GM12878 (cell line): Measurements from ENCODE around the gene PDE6A.

ENCODE experiments used
- CHD2 ChIP-seq: IDR thresholded peaks from 2 replicates; pipeline ENCODE4 v1.6.1; 2011; ENCODE audit warnings: low read depth, low read length, improper control_type of control experiment, borderline replicate concordance
- SMAD1 ChIP-seq: fragments of 450-650 bp; IDR thresholded peaks from 2 replicates; pipeline ENCODE4 v1.6.1; 2018; ENCODE audit warnings: mild to moderate bottlenecking, low read depth; ENCODE audit not compliant: partially characterized antibody
- TAF1 ChIP-seq: IDR thresholded peaks from 2 replicates; pipeline ENCODE4 v1.6.1; 2011; ENCODE audit warnings: mild to moderate bottlenecking, low read depth, low read length, borderline replicate concordance
- TF ChIP-seq, protein P1 (sequence below): fragments of 450-650 bp; formaldehyde crosslinking; IDR thresholded peaks from 2 replicates; pipeline ENCODE4 v1.4.0; 2022; ENCODE audit warnings: mild to moderate bottlenecking, moderate library complexity
- TF ChIP-seq, protein P2 (sequence below), 3 experiments: IDR thresholded peaks in 2 of 3; conservative IDR thresholded peaks in 1 of 3; 2 replicates each; pipeline ENCODE4 v1.5.1; 2011; ENCODE audit warnings: low read depth in 3 of 3, low read length in 3 of 3, mild to moderate bottlenecking in 3 of 3, control low read depth in 2 of 3, moderate library complexity in 2 of 3, inconsistent platforms in 1 of 3, mixed read lengths in 1 of 3; ENCODE audit not compliant: control insufficient read depth in 2 of 3, insufficient read depth in 1 of 3; ENCODE audit errors: extremely low read depth in 1 of 3

DNA sequence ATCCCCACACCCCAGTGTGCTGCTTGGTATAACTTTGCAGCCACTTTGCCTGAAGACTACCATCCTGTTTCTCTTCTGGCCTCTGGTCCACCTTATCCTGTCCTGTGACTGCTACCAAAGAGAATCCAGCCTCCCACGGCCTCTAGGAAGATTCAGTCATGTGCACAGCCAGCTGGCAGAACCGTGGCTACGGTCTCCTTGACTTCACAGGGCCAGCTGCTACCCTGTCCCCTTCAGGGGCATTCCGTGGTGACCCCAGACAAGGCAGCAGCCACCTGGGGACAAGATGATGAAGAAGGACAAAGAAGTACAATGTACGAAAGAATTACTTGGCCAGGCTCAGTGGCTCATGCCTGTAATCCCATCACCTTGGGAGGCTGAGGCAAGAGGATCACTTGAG is 98.6 kb downstream of the PDE6A start:
- no peak for TF ChIP-seq SMAD1
- no peak for TF ChIP-seq CHD2
- TF ChIP-seq, protein P1, sequence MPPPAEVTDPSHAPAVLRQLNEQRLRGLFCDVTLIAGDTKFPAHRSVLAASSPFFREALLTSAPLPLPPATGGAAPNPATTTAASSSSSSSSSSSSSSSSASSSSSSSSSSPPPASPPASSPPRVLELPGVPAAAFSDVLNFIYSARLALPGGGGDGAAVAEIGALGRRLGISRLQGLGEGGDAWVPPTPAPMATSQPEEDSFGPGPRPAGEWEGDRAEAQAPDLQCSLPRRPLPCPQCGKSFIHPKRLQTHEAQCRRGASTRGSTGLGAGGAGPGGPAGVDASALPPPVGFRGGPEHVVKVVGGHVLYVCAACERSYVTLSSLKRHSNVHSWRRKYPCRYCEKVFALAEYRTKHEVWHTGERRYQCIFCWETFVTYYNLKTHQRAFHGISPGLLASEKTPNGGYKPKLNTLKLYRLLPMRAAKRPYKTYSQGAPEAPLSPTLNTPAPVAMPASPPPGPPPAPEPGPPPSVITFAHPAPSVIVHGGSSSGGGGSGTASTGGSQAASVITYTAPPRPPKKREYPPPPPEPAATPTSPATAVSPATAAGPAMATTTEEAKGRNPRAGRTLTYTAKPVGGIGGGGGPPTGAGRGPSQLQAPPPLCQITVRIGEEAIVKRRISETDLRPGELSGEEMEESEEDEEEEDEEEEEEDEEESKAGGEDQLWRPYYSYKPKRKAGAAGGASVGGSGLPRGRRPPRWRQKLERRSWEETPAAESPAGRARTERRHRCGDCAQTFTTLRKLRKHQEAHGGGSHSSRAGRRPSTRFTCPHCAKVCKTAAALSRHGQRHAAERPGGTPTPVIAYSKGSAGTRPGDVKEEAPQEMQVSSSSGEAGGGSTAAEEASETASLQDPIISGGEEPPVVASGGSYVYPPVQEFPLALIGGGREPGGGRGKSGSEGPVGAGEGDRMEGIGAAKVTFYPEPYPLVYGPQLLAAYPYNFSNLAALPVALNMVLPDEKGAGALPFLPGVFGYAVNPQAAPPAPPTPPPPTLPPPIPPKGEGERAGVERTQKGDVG (CRISPR knock-in tag) = no peak
- no peak for TF ChIP-seq TAF1
- TF ChIP-seq, protein P2, sequence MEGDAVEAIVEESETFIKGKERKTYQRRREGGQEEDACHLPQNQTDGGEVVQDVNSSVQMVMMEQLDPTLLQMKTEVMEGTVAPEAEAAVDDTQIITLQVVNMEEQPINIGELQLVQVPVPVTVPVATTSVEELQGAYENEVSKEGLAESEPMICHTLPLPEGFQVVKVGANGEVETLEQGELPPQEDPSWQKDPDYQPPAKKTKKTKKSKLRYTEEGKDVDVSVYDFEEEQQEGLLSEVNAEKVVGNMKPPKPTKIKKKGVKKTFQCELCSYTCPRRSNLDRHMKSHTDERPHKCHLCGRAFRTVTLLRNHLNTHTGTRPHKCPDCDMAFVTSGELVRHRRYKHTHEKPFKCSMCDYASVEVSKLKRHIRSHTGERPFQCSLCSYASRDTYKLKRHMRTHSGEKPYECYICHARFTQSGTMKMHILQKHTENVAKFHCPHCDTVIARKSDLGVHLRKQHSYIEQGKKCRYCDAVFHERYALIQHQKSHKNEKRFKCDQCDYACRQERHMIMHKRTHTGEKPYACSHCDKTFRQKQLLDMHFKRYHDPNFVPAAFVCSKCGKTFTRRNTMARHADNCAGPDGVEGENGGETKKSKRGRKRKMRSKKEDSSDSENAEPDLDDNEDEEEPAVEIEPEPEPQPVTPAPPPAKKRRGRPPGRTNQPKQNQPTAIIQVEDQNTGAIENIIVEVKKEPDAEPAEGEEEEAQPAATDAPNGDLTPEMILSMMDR (IDR thresholded peaks at IDR 0.05 in 2 of 3, conservative IDR thresholded peaks at IDR 0.05 in 1 of 3; ENCODE audit: control insufficient read depth in 2 of 3, extremely low read depth in 1 of 3, insufficient read depth in 1 of 3, low read depth in 3 of 3, low read length in 3 of 3) = no peak
